Caco-2 (cell line): ENCODE data around the gene POLR2E. TPM values are rescaled to one million over a fixed set of nuclear protein-coding genes. Genes with fewer than 3 reads are reported as not detected.

Experiments used
- BruUV-seq: library from RNA; stranded (reverse); fragments of 400-500 nt; replicated peaks from 2 replicates; lab custom pipeline; 2021; lab: Mats Ljungman, UMichigan
- CTCF ChIA-PET: fragments of 300-600 bp; sonication (Branson Sonifier 250); formaldehyde crosslinking; loops from one replicate; lab custom pipeline; 2022; ENCODE audit warnings: antibody characterized with exemption; lab: Charles Lee
- POLR2A ChIA-PET: fragments of 300-600 bp; sonication (Branson Sonifier 250); formaldehyde crosslinking; loops from one replicate; lab custom pipeline; 2022; ENCODE audit warnings: antibody characterized with exemption; lab: Charles Lee
- DNase-seq, 2 experiments: peaks; one replicate each; pipeline versions ENCODE4 v3.0.0 to v3.0.0-alpha.2; 2020 to 2022
- H3K27me3 ChIP-seq: replicated peaks from 2 replicates; pipeline ENCODE4 v1.6.0; 2011; ENCODE audit warnings: low read length; ENCODE audit not compliant: control insufficient read depth, insufficient read depth
- H3K36me3 ChIP-seq: 2 replicates; pipeline ENCODE4 v1.5.1; 2011; ENCODE audit warnings: low read length; ENCODE audit not compliant: control insufficient read depth, insufficient read depth
- H3K4me1 ChIP-seq: fragments of 250-450 bp; sonication (Bioruptor Pico); 2 replicates; pipeline ENCODE4 v1.5.1; 2020; ENCODE audit warnings: mild to moderate bottlenecking
- H3K4me3 ChIP-seq: 2 replicates; pipeline ENCODE4 v1.5.1; 2011; ENCODE audit warnings: low read depth, mild to moderate bottlenecking, control low read depth, low read length
- H3K9me3 ChIP-seq: fragments of 250-450 bp; sonication (Bioruptor Pico); 2 replicates; pipeline ENCODE4 v1.5.1; 2020; ENCODE audit warnings: mild to moderate bottlenecking, moderate library complexity
- H3K27ac Mint-ChIP-seq: one replicate; pipeline ENCODE4 v1.8.0; 2022; ENCODE audit warnings: mixed read lengths; ENCODE audit not compliant: unreplicated experiment
- H3K27me3 Mint-ChIP-seq: one replicate; pipeline ENCODE4 v1.8.0; 2022; ENCODE audit warnings: mixed read lengths; ENCODE audit not compliant: insufficient read depth, unreplicated experiment
- H3K36me3 Mint-ChIP-seq: one replicate; pipeline ENCODE4 v1.8.0; 2022; ENCODE audit warnings: mild to moderate bottlenecking, mixed read lengths; ENCODE audit not compliant: insufficient read depth, unreplicated experiment
- H3K4me1 Mint-ChIP-seq: one replicate; pipeline ENCODE4 v1.8.0; 2022; ENCODE audit warnings: low read depth, mixed read lengths; ENCODE audit not compliant: unreplicated experiment
- H3K4me3 Mint-ChIP-seq: one replicate; pipeline ENCODE4 v1.8.0; 2022; ENCODE audit warnings: mild to moderate bottlenecking, moderate library complexity, mixed read lengths; ENCODE audit not compliant: unreplicated experiment
- H3K9me3 Mint-ChIP-seq: one replicate; pipeline ENCODE4 v1.8.0; 2022; ENCODE audit warnings: mixed read lengths; ENCODE audit not compliant: unreplicated experiment
- intact Hi-C: fragments of 100-400 bp; cut with micrococcal nuclease; formaldehyde crosslinking; loops from one replicate; pipeline ENCODE4 v1.10.0; 2022; ENCODE audit not compliant: unreplicated experiment
- total RNA-seq: library from RNA; stranded (reverse); gene quantifications from 2 replicates; pipeline ENCODE4 v1.2.3, GENCODE V29; 2022
- TF ChIP-seq, protein P1 (sequence below), 2 experiments: fragments of 200-600 bp in 1 of 2; IDR thresholded peaks; 1 replicate in 1 of 2; 2 replicates in 1 of 2; pipeline versions ENCODE4 v1.5.1 to v1.8.0; 2011 to 2022; ENCODE audit warnings: antibody characterized with exemption in 1 of 2, control low read depth in 1 of 2, inconsistent platforms in 1 of 2, low read depth in 1 of 2, low read length in 1 of 2, mild to moderate bottlenecking in 1 of 2, moderate library complexity in 1 of 2; ENCODE audit not compliant: insufficient read depth in 1 of 2, severe bottlenecking in 1 of 2, unreplicated experiment in 1 of 2

POLR2E gene
- total RNA-seq, 1 experiment from 2014 or later = 264 TPM

DNA sequence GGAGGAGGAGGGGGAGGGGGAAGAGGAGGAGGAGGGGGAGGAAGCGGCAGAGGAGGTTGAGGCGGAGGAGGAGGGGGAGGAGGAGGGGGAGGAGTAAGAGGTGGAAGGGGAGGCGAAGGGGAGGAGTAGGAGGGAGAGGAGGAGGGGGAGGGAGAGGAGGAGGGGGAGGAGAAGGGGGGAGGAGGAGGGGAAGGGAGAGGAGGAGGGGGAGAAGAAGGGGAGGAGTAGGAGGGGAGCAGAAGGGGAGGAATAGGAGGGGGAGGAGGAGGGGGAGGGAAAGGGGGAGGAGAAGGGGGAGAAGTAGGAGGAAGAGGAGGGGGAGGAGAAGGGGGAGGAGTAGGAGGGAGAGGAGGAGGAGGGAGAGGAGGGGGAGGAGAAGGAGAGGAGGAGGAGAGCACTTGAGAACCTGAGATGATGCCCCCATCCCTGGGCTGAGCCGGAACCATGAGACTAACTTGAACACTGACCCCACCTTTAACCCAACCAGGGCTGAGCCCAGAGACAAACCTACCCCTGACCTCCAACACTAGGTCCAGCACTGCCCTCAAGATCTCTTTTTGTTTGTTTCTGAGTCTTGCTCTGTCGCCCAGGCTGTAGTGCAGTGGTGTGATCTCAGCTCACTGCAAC is 42.7 kb downstream of the POLR2E start:
- Mint-ChIP-seq H3K36me3 (peaks cover 6% of the 10 kb centered on the region), H3K27ac (no peak overlapping the region), H3K4me3 (no peak overlapping the region), H3K9me3 (no peaks in the 10 kb centered on the region), H3K4me1 (no peaks in the 10 kb centered on the region), H3K27me3 (no peaks in the 10 kb centered on the region)
- ChIA-PET POLR2A (no interaction called here), CTCF (no interaction called here)
- TF ChIP-seq, protein P1, sequence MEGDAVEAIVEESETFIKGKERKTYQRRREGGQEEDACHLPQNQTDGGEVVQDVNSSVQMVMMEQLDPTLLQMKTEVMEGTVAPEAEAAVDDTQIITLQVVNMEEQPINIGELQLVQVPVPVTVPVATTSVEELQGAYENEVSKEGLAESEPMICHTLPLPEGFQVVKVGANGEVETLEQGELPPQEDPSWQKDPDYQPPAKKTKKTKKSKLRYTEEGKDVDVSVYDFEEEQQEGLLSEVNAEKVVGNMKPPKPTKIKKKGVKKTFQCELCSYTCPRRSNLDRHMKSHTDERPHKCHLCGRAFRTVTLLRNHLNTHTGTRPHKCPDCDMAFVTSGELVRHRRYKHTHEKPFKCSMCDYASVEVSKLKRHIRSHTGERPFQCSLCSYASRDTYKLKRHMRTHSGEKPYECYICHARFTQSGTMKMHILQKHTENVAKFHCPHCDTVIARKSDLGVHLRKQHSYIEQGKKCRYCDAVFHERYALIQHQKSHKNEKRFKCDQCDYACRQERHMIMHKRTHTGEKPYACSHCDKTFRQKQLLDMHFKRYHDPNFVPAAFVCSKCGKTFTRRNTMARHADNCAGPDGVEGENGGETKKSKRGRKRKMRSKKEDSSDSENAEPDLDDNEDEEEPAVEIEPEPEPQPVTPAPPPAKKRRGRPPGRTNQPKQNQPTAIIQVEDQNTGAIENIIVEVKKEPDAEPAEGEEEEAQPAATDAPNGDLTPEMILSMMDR (IDR thresholded peaks at IDR 0.05; ENCODE audit: insufficient read depth in 1 of 2, low read depth in 1 of 2, low read length in 1 of 2, severe bottlenecking in 1 of 2, unreplicated experiment in 1 of 2) = no peak
- H3K9me3 ChIP-seq = no peaks in the 10 kb centered on the region
- H3K4me1 ChIP-seq = no peaks in the 10 kb centered on the region
- BruUV-seq = no TSS peak
- DNase-seq = no peak
- intact Hi-C loops = no loop called here
- H3K27me3 ChIP-seq = no peaks in the 10 kb centered on the region
- no peak overlapping the region for H3K4me3 ChIP-seq
- no peaks in the 10 kb centered on the region for H3K36me3 ChIP-seq

GRCh38 chr19:1051791-1052190 is 43.4 kb downstream of the POLR2E start:
- H3K4me3 ChIP-seq = no peak overlapping the region
- H3K36me3 ChIP-seq = no peaks in the 10 kb centered on the region
- no peak overlapping the region for H3K4me3 Mint-ChIP-seq
- ChIA-PET CTCF (no interaction called here), POLR2A (no interaction called here)
- no TSS peak for BruUV-seq
- H3K9me3 Mint-ChIP-seq = no peaks in the 10 kb centered on the region
- H3K27me3 ChIP-seq = no peaks in the 10 kb centered on the region
- H3K4me1 Mint-ChIP-seq = no peaks in the 10 kb centered on the region
- no peak for DNase-seq
- no peaks in the 10 kb centered on the region for H3K27me3 Mint-ChIP-seq
- intact Hi-C loops = no loop called here
- H3K4me1 ChIP-seq = no peaks in the 10 kb centered on the region
- H3K9me3 ChIP-seq = no peaks in the 10 kb centered on the region
- peaks cover 6% of the 10 kb centered on the region for H3K36me3 Mint-ChIP-seq
- TF ChIP-seq, protein P1 (IDR thresholded peaks at IDR 0.05; ENCODE audit: insufficient read depth in 1 of 2, low read depth in 1 of 2, low read length in 1 of 2, severe bottlenecking in 1 of 2, unreplicated experiment in 1 of 2) = no peak
- H3K27ac Mint-ChIP-seq = no peak overlapping the region

DNA sequence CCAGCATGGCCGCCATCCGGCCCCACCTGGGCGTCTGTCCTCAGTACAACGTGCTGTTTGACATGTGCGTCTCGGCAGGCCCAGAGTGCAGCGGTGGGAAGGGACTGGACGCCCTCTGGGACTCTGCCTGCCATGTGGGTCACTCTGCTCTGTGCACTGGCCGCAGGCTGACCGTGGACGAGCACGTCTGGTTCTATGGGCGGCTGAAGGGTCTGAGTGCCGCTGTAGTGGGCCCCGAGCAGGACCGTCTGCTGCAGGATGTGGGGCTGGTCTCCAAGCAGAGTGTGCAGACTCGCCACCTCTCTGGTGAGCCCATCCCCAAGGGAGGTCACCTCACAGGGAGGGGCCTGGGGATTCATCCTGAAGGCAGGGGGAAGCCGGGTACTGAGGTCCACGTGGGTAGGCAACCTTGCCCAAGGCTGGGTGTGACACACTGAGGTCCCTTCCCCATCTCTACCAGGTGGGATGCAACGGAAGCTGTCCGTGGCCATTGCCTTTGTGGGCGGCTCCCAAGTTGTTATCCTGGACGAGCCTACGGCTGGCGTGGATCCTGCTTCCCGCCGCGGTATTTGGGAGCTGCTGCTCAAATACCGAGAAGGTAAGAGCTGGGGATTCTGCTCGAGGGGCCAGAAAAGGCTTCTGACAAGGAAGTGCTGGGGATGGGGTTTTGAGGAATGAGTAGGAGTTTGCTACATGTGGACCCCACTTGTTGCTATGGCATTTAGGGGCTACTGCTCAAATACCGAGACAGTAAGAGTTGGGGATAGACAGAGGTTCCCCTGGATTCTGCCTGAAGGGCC is 44.0 kb downstream of the POLR2E start:
- Histone ChIP-seq H3K4me3 (no peak overlapping the region), H3K27me3 (no peaks in the 10 kb centered on the region), H3K9me3 (no peaks in the 10 kb centered on the region), H3K4me1 (no peaks in the 10 kb centered on the region), H3K36me3 (no peaks in the 10 kb centered on the region)
- Mint-ChIP-seq H3K4me1 (no peaks in the 10 kb centered on the region), H3K27ac (no peak overlapping the region), H3K4me3 (no peak overlapping the region), H3K36me3 (peaks cover 6% of the 10 kb centered on the region), H3K27me3 (no peaks in the 10 kb centered on the region), H3K9me3 (no peaks in the 10 kb centered on the region)
- intact Hi-C loops = no loop called here
- ChIA-PET CTCF (no interaction called here), POLR2A (no interaction called here)
- TF ChIP-seq, protein P1 (IDR thresholded peaks at IDR 0.05; ENCODE audit: insufficient read depth in 1 of 2, low read depth in 1 of 2, low read length in 1 of 2, severe bottlenecking in 1 of 2, unreplicated experiment in 1 of 2) = no peak
- no TSS peak for BruUV-seq
- DNase-seq = no peak
